GM19023 (cell line): ENCODE data around the gene YY1.
"Not testable (repeated sequence)": the region's sequence is repeated elsewhere in the genome, so short reads cannot be mapped to it uniquely, and the experiment has no call there.

Source experiments
- ATAC-seq: cut with Tn5 transposase; IDR thresholded peaks from one replicate; pipeline ENCODE4 v1.9.1; 2021; ENCODE audit warnings: mild to moderate bottlenecking, moderate library complexity; ENCODE audit not compliant: unreplicated experiment

YY1 gene

DNA sequence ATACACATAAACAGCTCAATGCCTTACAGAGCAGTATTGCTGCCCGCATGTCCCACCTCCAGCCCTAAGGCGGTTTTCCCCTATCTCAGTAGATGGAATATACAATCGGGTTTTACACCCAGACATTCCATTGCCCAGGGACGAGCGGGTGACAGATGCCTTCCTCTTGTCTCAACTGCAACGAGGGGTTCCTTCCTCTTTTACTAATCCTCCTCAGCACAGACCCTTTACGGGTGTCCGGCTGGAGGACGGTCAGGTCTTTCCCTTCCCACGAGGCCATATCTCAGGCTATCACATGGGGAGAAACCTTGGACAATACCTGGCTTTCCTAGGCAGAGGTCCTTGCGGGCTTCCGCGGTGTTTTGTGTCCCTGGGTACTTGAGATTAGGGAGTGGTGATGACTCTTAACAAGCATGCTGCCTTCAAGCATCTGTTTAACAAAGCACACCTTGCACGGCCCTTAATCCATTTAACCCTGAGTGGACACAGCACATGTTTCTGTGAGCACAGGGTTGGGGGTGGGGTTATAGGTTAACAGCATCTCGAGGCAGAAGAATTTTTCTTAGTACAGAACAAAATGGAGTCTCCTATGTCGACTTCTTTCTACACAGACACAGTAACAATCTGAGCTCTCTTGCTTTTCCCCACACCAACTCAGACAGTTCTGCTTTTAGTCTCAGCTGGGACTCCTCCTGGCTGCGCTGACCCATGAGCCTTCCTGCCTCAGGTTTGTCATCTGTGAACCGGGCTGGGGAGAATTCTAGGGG lies 73.3 kb downstream of the YY1 start:
- not testable (repeated sequence) for ATAC-seq

DNA sequence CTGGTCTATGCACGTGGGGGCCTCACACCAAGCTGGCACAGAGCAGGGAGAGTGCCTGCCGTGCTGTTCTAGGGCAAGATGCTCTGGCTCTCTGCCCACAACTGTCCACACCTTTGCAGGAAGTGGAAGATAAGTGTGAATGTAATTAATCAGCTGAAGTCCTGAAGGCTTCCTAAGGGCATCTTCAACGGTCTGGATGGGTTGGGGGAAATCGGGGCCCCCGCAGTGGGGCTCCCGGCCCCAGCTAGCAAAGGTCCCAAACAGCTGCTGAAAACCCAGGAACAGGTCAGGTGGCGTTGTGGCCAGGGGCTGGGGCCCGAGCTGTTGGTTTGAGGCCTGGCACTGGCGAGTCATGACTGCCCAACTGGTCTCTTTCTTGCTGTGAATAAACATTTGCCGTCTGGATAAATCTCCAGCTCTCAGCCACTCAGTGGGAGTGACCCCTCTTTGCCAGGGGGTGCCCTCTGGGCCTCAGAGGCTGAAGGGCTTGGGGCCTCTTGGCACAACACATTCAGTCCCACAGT lies 74.0 kb downstream of the YY1 start:
- no peak for ATAC-seq

DNA sequence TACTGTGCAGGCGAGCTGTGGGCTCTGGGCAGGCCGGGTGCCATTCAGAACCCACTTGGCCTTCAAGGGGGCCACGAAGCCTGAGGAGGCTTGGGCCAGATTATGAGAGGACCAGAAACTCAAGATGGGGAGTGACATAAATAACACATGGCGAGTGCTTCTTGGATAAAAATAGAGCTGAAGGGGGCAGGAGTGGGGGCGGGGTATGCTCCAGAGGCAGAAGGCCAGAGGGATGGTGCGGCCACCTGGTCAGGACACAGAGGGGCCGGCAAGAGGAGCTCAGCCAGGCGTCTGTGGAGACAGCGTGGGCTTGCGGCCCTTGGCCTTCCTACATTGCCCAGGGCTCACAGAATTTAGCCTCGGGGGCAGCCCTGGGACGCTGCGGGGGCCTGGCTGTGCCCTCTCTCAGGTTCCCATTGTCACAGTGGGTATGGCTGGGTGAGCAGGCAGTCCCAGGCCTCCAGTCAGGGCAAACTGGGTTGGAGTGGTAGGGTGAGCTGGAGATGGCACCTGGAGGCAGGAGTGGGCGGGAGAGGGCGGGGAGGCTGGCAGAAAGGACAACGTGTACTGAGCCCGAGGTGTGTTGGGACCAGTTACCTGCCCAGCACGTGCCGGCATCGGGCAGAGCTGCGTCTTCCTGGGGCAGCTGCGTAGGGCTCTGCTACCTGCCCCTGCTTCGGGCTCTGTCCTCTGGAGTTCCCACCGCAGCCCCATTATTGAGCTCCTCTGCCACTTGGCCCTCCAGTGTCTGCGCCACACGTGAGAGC lies 74.7 kb downstream of the YY1 start:
- ATAC-seq = no peak

DNA sequence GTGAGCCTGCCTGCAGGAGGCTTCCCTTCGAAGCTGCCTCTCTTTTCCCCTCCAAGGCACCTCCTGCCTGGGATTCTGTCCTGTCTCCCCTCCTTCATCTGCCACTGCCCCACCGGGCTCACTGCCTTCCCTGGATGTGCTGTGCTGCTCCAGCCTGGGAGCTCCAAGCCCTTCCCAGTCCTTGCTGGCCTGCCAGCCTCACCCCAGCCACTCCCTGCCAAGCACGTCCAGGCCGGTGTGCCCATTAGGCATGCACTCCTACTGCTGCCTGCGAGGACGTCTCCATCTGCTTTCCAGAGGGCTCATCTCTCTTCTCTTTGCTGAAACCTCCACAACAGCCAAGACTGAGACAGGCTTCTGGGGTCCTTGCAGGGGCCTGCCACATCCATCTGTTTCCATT lies 75.8 kb downstream of the YY1 start:
- ATAC-seq = no peak

DNA sequence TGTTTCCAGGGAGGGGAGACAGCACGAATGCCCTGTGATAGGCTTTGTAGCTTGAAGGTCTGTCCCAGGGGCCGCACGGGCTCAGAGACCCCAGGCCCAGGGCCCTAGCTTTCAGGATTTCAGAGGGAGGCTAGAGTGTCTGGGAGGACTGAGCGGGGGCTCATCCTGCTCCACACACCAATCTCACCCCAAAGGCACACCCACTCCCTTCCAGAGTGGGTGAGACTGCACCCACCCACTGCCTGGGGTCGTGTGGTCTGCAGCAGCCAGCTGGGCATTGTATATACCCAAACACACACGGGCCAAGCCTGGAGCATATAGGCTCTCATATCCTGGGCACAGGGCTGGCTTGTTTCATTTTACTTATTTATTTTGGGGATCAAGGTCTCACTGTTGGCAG lies 78.4 kb downstream of the YY1 start:
- no peak for ATAC-seq

DNA sequence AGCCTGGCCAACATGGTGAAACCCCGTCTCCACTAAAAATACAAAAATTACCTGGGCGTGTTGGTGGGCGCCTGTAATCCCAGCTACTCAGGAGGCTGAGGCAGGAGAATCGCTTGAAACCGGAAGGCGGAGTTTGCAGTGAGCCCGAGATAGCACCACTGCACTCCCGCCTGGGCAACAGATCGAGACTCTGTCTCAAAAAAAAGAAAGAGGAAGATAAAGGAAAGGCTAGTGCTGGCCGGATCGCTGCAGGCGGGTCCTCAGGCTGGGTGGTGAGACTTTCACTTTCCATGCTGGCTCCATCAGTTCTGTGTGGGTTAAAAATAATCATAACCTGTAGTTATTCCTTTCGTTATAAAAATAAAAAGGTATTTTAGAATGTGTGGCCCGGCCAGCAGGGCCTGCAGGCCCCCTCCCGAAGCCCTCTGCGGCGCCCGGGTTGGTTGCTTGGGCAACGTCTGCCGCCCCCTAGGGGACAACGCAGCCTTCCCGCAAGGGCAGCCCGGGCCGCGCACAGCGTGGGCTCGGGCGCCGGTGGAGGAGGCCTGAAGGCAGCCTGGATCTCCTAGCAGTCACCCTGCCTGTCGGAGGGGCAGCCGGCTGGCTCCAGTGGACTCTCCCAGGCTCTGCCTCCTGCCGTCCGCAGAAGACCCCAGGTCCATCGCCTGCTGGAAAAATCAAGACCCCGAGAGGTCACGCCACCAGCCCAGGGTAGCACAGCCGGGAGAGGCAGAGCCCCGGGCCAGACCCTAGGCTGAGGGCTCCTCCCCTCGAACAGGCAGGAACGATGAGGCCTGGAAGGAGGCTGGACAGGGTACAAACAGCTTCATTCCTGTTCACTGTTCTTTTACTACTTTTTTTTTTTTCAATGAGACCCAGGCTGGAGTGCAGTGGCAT lies 79.2 kb downstream of the YY1 start:
- peak; percentile 72 for ATAC-seq

DNA sequence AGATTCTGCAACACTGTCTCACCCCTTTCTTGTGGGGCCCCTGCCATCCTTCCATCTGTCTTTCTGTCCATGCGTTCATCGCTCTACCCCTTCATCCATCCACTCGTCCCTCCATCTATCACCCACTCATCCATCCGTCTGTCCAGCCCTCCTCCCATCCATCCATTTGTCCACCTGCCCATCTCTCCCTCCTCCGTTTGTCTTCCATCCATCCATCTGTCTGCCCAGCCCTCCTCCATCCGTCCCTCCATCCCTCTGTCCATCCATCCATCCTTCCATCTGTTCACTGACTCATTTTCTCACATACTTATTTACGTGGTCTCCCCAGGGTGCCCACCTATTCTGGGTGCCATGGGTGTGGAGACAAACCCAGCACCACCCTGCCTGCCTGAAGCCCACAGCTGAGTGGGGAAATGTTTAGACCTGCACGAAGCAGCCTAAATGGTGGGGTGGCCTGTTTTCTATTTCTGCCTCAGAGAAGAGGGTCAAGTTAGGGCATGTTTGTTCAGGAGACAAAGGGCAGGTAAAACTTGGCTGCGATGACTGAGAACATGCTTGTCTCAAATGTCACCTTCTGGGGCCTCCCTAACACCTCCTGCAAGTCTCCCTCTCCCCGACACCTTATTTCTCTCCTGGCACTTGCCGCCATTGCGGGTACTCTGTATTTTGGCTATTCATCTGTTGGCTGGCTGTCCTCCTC lies 81.4 kb downstream of the YY1 start:
- no peak for ATAC-seq

DNA sequence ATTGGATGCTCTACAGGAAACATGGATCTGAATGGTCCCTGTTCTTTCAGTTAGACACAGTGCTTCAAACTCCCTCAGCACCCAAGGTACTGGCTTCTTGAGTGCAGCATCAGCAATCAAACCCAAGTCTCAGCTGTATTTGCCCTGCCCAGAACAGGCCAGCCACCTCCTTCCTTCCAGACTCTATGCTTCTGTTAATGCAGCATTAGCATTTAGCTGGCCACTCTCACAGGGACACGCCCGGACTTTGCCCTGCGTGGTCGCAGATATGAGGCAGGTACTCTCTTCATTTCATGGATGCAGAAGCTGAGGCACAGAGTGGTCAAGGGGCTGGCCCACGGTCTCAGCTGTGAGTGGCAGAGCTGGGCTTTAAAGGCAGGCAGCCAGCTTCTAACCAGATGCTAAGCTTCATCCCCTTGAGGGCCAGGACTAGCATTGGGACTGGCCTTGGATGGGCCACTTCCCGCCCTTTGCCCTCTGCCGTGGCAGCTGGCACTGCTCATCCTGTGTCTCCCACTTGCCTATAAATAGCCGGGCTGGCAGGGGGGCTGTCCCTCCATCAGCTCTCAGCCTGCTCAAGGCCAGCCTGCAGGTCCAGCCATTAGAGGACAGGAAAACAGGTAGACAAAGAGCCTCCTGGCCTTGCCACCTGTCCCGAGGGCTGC lies 82.7 kb downstream of the YY1 start:
- no peak for ATAC-seq

DNA sequence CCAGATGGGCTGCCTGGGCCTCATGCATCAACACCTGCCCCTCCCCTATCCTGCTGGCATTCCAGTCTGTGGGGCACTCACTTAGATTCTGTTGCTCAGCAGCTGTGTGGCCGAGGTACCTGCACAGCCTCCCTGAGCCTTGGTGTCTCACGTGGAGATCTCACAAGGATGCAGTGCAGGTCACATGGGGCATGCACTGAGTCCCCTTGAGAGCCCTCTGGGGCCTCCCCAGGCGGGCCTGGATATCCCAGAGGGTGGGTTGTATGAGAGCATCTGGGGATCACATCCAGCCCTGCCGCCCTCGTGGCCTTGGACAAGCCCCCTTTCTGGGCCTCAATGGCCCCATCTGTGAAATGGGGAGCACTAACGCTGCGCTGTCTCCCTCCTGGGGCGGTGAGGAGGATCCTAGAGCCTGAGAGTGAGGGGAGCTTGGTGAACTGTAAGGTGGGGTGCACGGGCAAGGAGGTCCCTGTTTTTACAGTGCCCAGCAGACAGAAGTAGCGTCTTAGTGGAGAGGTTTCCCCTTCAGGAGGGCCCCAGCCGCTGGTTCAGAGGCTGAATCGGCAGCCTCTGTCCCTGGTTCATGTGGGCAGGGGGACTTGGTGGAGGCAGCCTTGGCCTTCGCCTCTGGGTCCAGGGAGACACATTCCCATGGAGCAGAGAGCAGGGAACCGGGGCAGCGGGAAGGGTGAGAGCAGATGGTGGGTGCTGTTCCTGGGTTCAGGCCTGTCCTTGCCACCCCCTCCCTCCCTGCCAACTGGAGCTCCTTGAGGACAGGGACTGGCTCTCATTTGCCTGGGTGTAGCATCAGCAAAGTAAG lies 83.4 kb downstream of the YY1 start:
- no peak for ATAC-seq

DNA sequence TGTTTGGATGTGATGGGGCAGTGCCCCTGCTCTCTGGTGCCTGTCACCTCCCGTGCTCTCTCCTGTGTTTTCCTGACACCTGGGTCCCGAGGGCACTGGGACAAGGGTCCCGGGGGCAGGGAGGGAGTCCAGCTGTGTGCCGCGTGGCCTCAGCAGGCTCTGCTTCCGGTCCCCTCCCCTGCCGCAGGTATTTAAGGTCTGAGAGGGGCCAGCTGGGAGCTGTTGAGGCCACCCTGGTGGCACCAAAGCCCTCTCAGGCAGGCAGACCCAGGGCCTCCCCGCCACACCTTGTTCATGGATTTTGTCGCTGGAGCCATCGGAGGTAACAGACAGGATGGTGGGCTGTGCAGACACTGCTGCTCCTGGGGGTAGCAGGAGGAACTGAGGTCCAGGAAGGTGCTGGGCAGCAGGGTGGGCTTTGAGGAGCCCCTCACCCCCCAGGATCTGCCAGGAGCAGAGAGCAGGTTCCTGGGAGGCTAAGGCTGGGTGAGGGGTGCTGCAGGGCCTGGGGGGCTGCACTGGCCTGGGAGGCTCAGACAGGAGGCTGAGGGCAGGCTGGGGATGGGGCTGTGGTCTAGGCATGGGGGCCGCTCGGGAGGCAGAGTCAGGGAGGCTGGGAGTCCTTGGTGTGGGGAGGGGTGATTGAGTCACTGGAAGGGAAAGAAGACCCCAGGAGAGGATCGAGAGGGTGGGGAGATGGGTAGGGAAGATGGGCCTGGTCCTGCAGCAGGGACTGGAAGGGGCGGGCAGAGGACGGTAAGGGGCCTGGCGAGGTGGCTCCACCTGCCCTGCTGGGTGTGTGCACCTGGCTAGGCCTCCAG lies 84.4 kb downstream of the YY1 start, which contains the start of gene SLC25A47:
SLC25A47 (plus strand) TSS at position 219 of the 821 bp plus-strand sequence; CDS start at position 295, 76 bp downstream.
- ATAC-seq = no peak

DNA sequence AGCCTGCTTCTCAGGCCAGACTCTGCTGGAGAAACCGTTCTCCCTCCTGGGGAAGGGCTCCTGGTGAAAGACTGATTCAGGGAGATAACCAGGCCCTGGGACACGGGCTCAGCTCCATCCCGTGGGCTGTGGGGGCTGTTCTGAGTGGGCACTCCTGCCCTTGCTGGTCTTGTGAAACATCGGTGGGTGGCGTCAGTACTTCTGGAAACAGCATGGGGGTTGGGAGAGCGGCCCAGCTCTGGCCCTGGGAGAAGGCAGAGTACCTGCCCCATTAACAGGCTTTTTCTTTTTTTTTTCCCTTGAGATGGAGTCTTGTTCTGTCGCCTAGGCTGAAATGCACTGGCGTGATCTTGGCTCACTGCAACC lies 85.0 kb downstream of the YY1 start:
- ATAC-seq = no peak

DNA sequence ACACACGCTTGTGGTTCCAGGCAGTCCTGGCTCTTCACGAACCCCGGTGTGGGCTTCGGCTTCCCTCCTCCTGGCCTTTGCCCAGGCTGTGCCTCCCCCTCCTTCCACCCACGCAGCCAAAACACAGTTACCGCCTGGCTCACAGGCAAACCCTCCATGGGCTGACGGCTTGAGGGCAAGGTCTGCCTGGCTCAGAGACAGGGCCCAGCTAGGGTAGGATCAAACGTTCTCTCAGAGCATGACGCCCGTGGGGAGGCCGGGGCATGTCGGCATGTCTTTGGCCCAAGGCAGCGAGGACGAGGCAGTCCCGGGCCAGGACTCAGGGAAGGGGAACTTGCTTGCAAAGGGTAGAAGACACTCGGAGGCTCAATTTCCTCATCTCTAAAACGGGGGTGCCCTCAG lies 86.3 kb downstream of the YY1 start:
- ATAC-seq = no peak

DNA sequence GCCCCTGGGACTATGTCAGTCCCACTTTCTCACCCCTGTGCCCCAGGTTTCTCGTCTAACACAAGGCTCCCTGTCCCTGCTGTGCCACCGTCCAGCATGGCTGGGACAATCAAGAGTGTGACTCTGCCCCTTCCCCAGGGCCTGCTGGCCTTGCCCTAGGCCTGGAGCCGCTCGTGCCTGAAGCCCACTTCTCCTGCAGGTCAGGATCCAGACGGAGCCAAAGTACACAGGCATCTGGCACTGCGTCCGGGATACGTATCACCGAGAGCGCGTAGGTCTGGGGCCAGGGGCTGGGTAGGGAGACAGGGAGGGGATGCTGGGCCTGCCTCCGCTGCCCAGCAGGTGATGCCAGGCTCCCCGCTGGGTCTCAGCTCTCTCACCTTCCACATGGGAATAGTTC lies 87.0 kb downstream of the YY1 start:
- no peak for ATAC-seq

DNA sequence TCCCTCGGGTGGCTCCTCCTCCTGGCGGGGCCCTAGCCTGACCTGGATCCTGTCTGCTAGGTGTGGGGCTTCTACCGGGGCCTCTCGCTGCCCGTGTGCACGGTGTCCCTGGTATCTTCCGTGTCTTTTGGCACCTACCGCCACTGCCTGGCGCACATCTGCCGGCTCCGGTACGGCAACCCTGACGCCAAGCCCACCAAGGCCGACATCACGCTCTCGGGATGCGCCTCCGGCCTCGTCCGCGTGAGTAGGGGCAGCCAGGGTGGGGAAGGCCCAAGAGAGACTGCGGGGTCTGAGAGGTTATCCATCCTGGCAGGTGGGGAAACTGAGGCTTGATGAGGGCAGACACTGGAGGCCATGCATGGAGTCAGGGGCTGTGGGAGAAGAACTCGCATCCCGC lies 88.2 kb downstream of the YY1 start:
- no peak for ATAC-seq

DNA sequence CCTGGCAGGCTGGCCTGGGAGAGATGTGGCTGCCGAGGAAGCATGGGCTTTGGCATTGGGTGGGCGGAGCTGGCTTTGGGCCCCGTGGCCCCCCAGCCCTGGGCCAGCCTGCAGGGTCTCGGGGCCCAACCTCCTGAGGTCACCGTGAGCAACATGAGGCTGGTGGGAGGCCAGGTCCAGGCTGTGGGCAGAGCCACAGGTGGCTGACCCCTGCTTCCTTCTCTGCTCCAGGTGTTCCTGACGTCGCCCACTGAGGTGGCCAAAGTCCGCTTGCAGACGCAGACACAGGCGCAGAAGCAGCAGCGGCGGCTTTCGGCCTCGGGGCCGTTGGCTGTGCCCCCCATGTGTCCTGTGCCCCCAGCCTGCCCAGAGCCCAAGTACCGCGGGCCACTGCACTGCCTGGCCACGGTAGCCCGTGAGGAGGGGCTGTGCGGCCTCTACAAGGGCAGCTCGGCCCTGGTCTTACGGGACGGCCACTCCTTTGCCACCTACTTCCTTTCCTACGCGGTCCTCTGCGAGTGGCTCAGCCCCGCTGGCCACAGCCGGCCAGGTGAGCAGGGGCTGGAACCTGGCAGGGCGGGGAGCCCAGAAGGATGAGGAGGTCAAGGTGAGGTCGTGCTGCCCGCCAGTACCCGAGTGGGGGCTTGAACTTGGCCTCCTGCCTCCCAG lies 89.7 kb downstream of the YY1 start:
- no peak for ATAC-seq

DNA sequence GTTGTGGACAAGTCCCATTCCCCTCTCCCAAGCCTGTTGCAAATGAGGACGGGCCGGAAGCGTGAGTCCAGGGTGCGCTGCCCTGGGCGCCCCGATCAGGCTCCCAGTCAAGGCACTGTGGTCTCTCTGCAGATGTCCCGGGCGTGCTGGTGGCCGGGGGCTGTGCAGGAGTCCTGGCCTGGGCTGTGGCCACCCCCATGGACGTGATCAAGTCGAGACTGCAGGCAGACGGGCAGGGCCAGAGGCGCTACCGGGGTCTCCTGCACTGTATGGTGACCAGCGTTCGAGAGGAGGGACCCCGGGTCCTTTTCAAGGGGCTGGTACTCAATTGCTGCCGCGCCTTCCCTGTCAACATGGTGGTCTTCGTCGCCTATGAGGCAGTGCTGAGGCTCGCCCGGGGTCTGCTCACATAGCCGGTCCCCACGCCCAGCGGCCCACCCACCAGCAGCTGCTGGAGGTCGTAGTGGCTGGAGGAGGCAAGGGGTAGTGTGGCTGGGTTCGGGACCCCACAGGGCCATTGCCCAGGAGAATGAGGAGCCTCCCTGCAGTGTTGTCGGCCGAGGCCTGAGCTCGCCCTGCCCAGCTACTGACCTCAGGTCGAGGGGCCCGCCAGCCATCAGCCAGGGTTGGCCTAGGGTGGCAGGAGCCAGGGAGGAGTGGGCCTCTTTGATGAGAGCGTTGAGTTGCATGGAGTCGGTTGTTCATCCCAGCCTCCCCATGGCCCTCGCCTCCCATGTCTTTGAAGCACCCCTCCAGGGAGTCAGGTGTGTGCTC lies 90.5 kb downstream of the YY1 start:
- no peak for ATAC-seq

DNA sequence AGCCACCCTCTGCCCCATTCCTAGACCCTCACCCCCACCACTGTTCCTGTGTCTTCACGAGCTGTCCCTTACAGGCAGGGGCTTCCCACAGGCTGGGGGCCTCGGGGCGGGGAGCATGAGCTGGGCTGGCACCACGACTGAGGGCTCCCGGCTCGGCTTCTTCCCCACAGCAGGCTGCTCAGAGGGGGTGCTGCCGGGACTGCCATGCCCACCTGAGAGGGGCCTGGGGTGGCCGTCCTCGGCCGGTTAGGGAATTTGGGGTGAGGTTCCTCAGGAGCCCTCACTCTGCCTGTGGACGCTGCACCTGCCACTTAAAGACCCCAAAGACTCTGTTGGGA lies 91.0 kb downstream of the YY1 start:
- no peak for ATAC-seq
